Inflammatory macrophage (primary cell): ENCODE results near the gene HHEX.

ENCODE experiments used
- DNase-seq, 2 donors: peaks; one replicate each; pipeline ENCODE4 v3.0.0-alpha.2; 2020 to 2022

HHEX gene

DNA sequence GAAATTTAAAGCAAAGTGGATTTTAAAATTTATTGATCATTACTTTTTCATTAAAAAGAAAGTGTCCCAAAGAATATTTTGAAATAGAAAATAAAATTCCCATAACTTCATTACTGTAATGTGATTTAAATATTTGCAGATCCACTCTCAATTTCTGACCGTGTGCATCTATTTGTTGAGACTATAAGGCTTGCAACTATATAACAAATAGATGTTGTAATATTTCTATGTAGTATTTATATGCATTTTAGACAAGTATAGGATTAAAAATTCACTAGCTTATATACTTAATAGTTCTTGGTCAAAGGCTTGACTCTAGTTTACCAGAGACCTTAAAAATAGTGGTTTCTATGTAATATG, 3.8 kb downstream of the HHEX start:
- DNase-seq, result no peak

DNA sequence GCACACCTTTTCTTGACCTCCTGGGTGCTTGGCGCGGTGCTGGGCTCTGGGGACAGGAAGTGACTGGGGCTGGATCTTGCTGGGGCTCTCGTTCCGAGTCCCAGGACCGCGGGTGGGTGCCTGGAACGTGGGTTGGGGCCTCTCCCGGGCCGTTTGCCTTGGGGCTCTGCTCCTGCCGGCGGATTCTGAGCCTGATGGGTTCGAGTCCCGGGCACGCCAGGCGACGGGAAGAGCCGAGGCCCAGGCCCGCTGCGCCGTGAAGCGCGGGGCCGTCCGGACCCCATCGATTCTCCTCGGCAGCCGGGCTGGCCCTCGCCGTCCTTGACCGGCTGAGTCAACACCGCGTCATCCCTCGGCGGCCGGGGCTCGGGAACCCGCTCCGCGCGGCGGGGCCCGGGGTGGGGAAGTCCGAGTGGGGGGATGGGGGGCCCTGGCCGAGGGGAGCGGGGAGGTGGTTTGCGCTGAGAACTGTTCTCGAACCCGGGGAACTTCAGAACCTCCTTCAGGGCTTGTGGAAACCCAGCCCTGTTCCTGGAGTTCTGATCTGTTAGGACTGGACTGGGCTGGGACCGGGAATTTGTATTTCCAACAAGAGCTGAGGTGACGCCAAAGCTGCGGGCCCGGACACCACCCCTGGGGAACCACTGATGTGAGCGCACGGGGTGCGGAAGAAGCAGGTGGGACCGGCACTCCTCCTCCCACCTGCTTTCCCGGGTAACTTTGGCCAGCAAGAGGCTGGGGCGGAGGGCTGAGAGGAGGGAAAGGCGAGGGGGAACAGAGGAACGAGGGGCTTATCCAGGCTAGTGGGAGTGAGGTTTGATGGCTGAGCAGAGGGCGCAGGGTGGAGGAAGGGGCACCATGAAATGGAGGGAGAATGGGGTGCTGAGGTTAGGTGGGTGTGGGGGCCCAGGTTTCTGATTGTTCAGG, 6.2 kb downstream of the HHEX start:
- DNase-seq, result no peak

DNA sequence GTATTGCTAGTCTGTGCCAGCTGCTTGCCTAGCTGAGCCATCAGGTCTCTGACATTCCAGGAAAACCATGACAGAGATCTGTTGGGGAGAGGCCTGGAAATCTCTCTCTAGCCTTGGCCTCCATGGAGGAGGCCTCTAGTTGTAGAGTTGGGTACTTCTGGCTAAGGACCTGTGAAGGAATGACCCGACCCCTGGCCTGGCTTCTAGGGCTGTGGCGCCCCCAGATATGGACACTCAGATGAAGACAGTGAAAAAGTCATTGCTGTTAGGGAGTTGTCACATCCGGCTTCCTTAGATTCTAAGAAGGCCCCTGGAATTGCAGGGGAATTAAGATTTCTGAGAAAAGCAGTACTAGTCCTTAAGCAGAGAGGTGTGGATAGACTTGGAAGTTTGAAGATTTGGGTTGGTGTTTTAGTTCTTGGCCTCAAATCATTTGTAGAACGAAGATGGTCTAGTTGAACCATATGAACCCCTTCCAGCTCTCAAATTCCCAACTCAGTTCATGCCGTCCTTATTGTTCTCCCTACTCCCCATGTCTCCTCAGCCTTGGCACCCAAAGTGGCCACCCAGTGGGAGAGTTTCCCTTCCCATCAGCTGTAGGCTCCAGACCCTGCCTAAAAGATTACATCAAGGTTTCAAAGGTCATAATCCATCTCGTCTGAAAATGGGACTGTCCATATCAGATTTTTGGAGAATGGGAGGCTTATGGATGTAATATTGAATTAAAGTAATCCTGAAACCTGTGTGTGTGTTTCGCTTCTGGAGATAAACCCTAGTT, 7.0 kb downstream of the HHEX start:
- no peak for DNase-seq

DNA sequence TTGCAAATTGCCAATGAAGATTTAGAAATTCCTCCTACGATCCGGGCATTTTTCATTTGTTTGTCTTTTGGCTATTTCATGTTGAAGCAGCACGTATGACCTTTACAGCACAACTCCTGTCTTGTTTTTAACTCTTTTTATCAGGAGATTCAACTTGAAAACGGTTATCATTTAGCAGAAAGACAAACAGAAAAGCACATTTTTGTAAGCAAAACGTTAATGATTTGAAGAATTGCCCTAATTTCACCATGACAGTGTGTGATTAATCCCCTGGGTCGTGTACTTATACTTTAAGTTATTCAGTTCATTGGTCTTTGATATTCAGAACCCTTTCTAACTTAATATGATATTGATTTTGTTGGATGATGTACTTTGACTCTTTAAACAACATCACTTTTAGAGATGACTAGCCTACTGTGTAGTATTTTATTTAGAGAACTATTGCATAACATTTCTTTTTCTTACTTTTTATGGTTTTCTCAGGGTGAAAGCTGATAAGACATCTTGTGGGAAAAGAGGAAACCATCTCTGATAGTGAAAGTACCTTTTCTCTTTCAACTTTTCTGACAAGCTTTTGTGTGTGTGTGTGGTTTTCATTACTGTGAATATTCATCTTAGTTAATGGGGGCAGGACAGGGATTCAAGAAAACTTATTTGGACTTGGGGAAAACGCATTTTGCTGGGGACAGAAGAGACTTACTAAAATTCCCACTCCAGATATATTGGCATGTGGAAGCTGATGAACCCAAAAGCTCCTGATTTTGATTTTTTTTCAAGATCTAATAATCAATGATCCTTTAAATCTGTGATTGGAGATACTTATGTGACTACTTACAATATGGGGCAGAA, 8.1 kb downstream of the HHEX start:
- no peak for DNase-seq

DNA sequence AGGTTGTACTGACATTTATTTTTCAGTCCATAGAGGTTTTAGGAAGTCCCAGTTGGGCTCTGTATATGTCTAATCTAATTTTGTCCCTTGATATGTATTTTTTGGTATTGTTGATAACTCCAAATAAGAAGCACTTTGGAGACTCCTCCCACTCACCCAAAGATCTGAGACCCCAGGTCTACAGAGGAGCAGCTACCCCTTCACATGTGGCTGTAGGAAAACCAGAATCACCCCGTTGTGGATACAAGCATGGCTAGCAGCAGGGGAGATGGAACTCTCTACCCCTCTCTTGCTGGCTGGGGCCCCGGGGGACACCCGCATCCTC, 9.4 kb downstream of the HHEX start:
- no peak for DNase-seq

DNA sequence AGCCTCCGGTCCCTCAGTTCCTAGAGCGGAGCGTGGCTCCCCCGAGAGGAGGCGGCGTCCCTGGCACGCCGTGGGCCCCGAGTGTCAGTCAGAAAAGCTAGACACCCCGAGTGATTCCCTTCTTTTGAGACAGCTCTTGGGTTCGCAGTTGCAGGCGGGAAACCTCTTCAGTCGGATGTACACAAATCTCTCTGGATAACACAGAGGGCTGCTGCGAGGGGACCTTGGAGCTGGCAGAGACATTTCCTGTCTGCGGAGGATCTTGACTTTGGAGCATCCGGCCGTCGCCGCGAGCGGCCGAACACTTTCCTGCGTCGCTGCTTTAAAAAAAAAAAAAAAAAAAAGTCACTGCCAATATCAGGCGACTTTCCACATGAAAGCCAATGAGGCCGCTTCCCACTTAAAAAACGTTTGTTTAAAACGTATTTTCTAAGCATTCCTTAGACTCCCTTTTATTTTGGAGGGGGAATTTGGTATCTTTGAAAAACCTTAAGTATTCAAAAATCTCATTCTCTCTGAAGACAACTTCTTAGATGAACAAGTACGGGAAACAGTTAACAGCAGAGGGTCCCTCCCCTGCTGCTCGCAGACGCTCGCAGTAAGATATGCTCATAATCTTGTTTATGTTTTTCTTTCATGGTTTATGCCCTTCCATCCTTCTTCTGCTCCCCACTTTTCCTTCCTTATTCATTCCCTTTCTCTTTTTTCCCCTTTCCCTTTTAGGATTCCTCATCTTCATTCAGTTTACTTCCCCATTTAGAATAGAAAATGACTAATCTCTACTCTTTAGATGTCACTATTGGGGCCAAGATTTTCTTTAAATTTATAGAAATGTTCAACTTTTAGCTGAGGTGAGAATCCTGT, 10.0 kb downstream of the HHEX start:
- peak in 1 of 2 donors; percentile 27 for DNase-seq

DNA sequence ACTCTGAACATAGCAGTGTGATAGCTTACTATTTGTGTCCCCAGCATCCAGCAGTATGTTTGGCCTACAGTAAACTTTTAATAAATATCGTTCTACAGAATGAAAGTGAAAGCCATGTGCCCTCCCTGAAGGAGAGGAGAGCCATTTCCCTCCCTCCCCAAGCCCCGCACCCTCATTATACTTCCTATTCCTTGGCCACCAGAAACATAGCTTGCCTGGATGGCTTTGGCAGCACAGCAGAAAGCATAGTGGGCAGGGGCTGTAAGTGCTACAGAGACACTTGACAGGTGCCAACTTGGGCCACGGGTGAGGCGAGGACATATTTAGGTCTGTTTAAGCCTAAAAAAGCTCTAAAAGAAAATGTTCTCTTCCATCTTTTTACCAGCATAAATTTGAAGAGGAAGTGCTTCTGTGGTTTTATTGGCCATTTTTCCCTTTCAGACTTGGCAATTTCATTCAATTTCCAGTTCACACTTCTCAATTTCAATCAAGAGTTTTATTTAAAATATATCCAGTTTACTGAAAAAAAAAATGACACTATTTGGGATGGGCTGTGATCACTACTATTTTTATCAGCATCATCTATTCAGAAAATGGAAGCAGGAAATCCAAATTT, 12.7 kb downstream of the HHEX start:
- DNase-seq, result no peak

DNA sequence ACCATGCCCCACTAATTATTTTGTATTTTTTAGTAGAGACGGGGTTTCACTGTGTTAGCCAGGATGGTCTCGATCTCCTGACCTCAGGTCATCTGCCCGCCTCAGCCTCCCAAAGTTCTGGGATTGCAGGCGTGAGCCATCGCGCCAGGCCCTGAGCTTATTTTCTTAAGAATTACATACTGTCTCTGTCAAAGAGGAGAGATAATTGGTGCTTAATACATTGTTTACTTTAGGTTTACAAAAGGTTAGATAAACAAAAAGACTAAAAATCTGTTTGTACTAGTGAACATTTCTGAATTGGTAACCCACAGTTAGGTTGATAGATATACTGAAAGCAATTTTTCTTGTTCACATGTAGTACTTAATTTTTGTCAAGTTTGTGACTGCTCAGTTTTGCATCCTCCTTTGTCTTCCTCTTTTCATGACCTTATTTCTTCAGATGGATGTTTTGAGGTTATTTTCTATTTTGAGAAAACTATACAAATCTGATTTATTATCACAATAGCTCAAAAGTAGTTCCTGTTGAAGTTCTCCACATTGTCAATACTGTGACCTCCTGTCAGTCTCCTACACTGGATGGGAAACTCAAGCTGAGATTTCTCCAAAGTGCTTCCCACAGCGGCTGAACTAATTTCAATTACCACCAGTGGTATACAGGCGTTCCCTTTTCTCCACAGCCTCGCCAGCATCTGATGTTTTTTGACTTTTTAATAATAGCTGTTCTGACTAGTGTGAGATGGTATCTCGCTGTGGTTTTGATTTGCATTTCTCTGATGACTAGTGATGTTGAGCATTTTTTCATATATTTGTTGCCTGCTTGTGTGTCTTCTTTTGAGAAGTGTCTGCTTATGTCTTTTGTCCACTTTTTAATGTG, 22.5 kb downstream of the HHEX start:
- DNase-seq, result peak; percentile 23 to 59

DNA sequence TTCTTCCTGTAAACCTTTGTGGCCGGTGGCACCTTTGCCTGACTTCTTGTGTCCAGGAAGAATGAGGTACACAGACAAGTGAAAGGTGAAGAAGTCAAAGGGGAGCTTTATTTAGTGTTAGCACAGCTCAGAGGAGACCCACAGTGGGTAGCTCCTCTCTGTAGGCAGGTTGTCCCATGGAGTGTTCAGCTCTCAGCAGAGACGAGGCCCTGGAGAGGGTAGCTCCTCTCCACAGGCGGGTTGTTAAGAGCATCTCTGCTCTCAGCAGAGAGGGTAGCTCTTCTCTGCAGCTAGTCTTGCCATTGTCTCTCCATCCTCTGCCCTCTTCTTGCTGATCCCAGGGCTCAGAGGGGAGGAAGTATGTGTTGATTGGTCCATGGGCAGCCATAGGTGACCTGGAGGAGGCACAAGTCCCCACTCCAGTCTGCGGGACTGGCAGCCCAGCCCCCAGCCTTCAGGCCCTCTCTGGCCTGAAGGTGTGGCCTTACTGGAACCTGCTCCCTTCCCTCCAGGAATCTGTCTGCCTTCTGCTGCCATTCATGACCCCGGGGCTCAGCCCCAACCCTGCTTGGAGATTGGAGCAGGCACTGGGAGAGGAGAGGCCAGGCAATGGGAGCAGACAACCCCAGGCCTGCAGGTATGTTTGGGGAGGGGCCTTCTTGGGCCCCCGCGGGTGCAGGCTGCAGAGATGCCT, 24.5 kb downstream of the HHEX start:
- no peak for DNase-seq

DNA sequence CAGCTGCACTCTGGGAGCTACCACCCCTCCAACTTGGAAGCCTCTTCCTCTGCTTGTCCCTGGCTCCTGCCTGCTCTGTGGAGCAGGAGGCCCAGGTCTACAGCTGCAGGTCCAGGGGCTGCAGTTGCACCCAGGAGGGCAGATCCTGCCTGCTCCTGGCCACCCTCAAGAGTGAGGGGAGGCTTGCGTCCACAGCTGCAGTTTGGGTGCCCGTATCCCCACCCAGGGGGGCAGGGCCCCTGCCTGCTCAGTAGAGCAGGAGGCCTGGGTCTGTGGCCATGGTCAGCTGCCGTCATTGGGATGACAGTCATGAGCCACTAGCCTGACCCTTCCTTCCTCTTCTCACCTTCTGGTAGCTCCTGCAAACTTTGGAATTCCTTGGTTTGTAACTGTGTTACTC, 25.1 kb downstream of the HHEX start:
- DNase-seq, result no peak

DNA sequence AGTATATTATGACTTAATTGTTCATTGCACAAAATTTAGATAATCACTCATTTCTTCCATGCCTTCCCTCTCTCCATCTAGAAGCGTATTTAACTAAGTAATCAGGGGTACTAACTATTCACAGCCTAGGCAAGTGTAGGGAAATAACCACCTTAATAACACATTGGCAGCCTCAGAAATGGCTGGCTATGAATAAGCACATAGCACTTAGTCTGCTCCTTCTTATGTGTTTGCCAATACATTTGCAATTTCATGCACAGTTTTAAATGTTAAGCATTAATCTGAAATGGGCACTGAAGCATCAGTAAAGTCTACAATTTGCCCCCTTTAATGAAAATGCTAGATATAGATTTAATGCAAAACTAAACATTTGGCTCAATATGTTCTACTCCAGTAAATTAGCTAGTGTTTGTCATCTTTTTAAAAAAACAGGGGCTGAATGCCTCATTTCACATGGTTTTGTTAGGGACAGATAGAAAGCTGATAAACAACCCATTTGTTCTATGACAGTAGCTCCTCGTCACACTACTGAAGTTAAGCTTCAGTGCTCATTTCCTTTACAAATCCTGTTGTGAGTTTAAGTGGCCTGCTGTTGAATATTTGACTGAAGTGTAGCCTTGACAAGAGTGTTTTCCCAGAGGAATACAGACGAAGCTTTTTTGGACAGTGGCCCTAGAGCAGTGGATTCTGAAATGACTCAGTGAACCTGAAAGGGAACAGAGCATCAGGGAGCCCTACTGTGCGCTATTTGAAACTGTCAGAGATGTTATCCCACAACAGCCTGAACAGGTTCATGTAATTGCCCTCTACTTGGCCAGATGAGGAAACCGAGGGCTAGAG, 30.5 kb downstream of the HHEX start:
- DNase-seq, result no peak

DNA sequence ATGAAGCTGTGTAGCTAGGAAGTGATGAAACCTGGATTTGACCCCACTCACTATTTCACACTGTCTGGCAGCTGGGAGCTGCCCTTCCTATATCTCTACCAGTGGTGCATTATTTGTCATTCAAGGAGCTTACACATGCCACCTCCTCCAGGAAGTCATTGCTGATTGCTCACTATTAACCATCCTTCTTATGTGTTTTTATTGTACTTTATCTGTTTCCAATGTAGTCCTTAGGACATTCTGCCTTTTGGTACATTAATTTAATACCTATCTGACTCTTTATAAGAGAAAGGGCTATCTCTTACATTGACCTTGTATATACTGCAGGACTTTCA, 31.0 kb downstream of the HHEX start:
- DNase-seq, result no peak

DNA sequence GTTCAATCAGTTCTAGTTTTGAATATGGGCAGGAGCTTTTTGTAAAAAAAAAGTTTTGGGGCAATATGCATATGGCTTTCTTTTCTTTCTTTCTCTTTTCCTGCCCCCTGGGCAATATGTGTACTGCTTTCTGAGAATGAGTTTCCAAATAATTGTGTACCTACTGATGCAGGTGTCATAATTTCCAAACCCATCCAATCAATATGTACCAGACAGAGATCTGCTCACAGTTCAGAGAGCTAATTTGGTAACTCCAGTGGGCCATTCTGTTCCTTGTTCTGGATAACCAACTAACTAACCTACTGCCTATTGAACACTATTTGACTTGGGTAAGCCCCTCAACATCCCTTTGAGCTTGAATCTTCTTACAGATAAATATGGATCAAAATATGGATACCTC, 32.6 kb downstream of the HHEX start:
- no peak for DNase-seq

DNA sequence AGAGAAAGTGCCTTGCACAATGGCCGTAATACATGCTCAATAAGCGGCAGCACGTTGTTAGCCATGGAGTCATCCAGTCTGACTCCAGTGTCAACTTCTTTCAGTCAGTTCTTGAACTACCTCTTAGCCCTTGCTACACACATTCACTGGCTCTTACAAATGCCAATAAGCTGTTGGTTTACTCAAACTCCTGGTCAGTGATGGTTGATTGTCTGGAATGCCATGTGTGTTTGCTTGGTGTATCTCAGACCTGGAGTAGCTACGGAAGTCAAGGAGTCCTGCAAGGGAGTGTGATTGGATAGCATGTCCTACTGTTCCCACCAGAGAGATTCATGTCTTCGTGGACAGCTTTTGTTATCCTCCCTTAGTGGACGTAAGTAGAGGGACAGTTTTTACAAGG, 37.4 kb downstream of the HHEX start:
- no peak for DNase-seq

DNA sequence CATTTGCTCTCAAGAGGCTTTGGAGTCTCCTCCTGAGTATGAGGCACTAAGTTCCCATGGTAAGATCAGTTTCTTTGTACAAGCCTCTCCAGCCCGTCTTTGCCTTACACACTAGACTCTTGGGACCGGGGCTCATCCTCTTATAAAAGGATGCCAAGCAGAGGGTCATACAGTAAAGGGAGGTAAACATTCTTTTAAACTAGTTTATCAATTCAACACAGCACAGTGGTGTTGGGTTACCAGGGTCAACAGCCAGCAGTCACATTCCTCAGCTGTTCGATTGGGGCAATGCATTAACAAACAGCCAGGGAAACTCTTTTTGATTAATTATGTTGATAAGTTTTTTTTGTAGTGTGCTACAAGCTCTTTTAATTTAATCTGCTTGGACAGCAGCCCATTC, 37.8 kb downstream of the HHEX start:
- DNase-seq, result no peak

DNA sequence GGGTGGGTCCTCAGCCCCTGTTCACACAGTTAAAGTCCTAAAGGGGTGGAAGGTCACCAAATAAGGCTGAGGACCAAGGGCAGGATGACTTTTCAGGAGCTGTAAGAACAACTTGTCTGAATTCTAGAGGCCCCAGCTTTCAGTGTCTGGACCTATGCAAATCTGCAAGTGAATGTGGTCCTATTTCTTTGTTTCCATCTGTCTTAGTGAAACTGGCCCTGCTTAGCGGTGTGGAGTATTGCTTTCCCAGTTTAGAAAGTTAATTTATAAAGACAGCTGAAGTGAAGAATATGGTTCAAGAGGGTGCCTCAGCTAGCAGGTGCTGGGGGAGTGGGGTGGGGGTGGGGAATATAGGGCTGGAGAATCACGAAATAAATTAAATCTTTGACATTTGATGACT, 40.1 kb downstream of the HHEX start:
- no peak for DNase-seq

DNA sequence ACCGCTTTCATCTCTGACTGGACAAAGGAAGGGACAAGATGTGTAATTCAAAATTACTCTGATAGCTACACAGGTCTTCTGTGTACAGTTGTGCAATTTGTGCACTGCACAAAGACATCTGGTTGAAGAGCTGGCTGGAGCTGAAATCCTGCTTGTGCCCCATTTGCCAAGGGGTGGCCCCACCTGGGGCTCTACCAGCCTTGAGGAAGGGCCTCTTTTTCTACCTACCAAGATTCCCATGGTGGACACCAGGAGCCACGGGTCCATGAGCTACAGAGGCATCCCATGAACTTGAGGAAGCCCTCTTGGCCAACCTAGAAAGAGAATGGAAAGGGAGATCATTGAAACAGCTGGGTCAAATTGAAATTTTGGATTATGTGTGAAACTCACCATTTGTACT, 43.2 kb downstream of the HHEX start:
- no peak for DNase-seq

DNA sequence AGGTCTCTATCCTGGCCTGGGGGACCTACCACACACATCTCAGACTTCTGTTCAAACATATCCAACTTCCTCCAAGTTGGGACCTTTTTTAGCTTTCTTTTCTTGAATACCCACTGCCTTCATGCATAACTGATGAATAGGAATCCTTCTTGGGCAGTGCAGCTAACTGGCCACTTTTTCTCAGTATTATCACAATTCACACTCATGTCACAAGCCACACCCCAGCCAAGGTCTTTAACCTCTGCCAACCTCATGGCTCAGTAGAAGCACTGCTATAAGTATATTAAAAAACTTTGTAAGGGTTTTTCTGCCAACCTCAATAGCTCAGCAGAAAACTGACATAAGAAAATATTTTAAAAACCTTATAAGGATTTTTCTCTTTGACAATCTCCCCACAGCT, 44.5 kb downstream of the HHEX start:
- no peak for DNase-seq

DNA sequence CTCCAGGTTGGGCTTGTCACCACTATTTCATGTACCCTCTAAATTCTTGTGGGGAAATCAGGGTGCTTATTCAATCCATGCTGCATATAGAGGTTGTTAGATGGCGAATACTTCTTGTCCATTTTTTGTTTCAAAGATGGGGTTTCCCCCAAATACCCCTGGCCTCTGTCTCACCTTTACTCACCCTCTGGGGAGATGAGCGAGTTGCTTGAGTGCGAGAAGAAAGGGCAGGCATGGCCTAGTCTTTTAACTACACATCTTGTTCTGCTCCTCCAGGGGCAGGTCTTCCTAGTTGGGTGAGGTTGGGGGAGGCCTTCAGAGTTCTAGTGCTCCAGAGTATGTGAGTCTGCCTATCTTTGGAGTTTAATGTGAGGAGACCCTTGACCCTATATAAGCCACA, 46.2 kb downstream of the HHEX start:
- DNase-seq, result no peak
